ENCODE results near the gene HPSE. TPM values are rescaled to one million over a fixed set of nuclear protein-coding genes. Genes with fewer than 3 reads are reported as not detected.

The HPSE gene
- total RNA-seq (2014; rRNA removed; shearing (Covaris generic)): 5.7 and 7.4 TPM in 2 replicates
- 4.6 and 4.9 TPM in 2 replicates for polyA plus RNA-seq (2015; cell fraction: cytosol; rRNA removed)
- 0.99 and 1.1 TPM in 2 replicates for polyA plus RNA-seq (2015; cell fraction: nucleus; rRNA removed)

- DNase-seq (ENCODE audit: low read depth, low spot score): peak; percentile 66
- in situ Hi-C loops (cut with HindIII; ENCODE audit: low pct_unique_long_range_greater_than_20kb, low sequenced_read_pairs): no loop called here
Observed at GRCh38 chr4:83334425-83335241, at the start of gene HPSE. TSS of gene HPSE (minus strand) at chr4:83334848. CDS start at chr4:83334782, 66 bp downstream.

- in situ Hi-C loops (cut with HindIII; ENCODE audit: low pct_unique_long_range_greater_than_20kb, low sequenced_read_pairs): no loop called here
Observed at GRCh38 chr4:83382850-83383249, 48.2 kb upstream of the HPSE start.

GRCh38 chr4:83381173-83381572 is 46.5 kb upstream of the HPSE start:
- in situ Hi-C loops (cut with HindIII; ENCODE audit: low pct_unique_long_range_greater_than_20kb, low sequenced_read_pairs): no loop called here
- no peak for DNase-seq (ENCODE audit: low read depth, low spot score)

More at GRCh38 chr4:83382850-83383249, 48.2 kb upstream of the HPSE start:
- DNase-seq (ENCODE audit: low read depth, low spot score): no peak

- in situ Hi-C loops (cut with HindIII; ENCODE audit: low pct_unique_long_range_greater_than_20kb, low sequenced_read_pairs): no loop called here
- DNase-seq (ENCODE audit: low read depth, low spot score): no peak
Observed at GRCh38 chr4:83378419-83378818, 43.8 kb upstream of the HPSE start.

- in situ Hi-C loops (cut with HindIII; ENCODE audit: low pct_unique_long_range_greater_than_20kb, low sequenced_read_pairs): no loop called here
Observed at GRCh38 chr4:83372931-83373330, 38.3 kb upstream of the HPSE start.

GRCh38 chr4:83371936-83372335 is 37.3 kb upstream of the HPSE start:
- in situ Hi-C loops (cut with HindIII; ENCODE audit: low pct_unique_long_range_greater_than_20kb, low sequenced_read_pairs): no loop called here
- no peak for DNase-seq (ENCODE audit: low read depth, low spot score)

More at GRCh38 chr4:83372931-83373330, 38.3 kb upstream of the HPSE start:
- no peak for DNase-seq (ENCODE audit: low read depth, low spot score)

GRCh38 chr4:83371235-83371634 is 36.6 kb upstream of the HPSE start:
- no peak for DNase-seq (ENCODE audit: low read depth, low spot score)
- in situ Hi-C loops (cut with HindIII; ENCODE audit: low pct_unique_long_range_greater_than_20kb, low sequenced_read_pairs): no loop called here

GRCh38 chr4:83370640-83370906 is 35.9 kb upstream of the HPSE start:
- in situ Hi-C loops (cut with HindIII; ENCODE audit: low pct_unique_long_range_greater_than_20kb, low sequenced_read_pairs): no loop called here
- DNase-seq (ENCODE audit: low read depth, low spot score): no peak

GRCh38 chr4:83369831-83370639 is 35.4 kb upstream of the HPSE start:
- peak; percentile 34 for DNase-seq (ENCODE audit: low read depth, low spot score)
- in situ Hi-C loops (cut with HindIII; ENCODE audit: low pct_unique_long_range_greater_than_20kb, low sequenced_read_pairs): no loop called here

GRCh38 chr4:83364312-83364711 is 29.7 kb upstream of the HPSE start:
- no peak for DNase-seq (ENCODE audit: low read depth, low spot score)
- in situ Hi-C loops (cut with HindIII; ENCODE audit: low pct_unique_long_range_greater_than_20kb, low sequenced_read_pairs): no loop called here

GRCh38 chr4:83362492-83363329 is 28.1 kb upstream of the HPSE start:
- peak; percentile 59 for DNase-seq (ENCODE audit: low read depth, low spot score)
- in situ Hi-C loops (cut with HindIII; ENCODE audit: low pct_unique_long_range_greater_than_20kb, low sequenced_read_pairs): no loop called here

- DNase-seq (ENCODE audit: low read depth, low spot score): peak; percentile 4
- in situ Hi-C loops (cut with HindIII; ENCODE audit: low pct_unique_long_range_greater_than_20kb, low sequenced_read_pairs): no loop called here
Observed at GRCh38 chr4:83361416-83362103, 26.9 kb upstream of the HPSE start.

- in situ Hi-C loops (cut with HindIII; ENCODE audit: low pct_unique_long_range_greater_than_20kb, low sequenced_read_pairs): no loop called here
- DNase-seq (ENCODE audit: low read depth, low spot score): no peak
Observed at GRCh38 chr4:83360018-83360417, 25.4 kb upstream of the HPSE start.

- DNase-seq (ENCODE audit: low read depth, low spot score): no peak
- in situ Hi-C loops (cut with HindIII; ENCODE audit: low pct_unique_long_range_greater_than_20kb, low sequenced_read_pairs): no loop called here
Observed at GRCh38 chr4:83358410-83358809, 23.8 kb upstream of the HPSE start.

- DNase-seq (ENCODE audit: low read depth, low spot score): peak; percentile 44
- in situ Hi-C loops (cut with HindIII; ENCODE audit: low pct_unique_long_range_greater_than_20kb, low sequenced_read_pairs): no loop called here
Observed at GRCh38 chr4:83356899-83357661, 22.4 kb upstream of the HPSE start.

- no peak for DNase-seq (ENCODE audit: low read depth, low spot score)
Observed at GRCh38 chr4:83353516-83353915, 18.9 kb upstream of the HPSE start.

GRCh38 chr4:83348074-83348473 is 13.4 kb upstream of the HPSE start:
- in situ Hi-C loops (cut with HindIII; ENCODE audit: low pct_unique_long_range_greater_than_20kb, low sequenced_read_pairs): no loop called here
- no peak for DNase-seq (ENCODE audit: low read depth, low spot score)

More at GRCh38 chr4:83353516-83353915, 18.9 kb upstream of the HPSE start:
- in situ Hi-C loops (cut with HindIII; ENCODE audit: low pct_unique_long_range_greater_than_20kb, low sequenced_read_pairs): no loop called here
